ENCODE measurements around the gene WNT4.

- TF ChIP-seq POLR2A (IDR thresholded peaks at IDR 0.05; ENCODE audit: low read depth, low read length) (no peak), TAF1 (IDR thresholded peaks at IDR 0.05; ENCODE audit: borderline replicate concordance, low read depth, low read length) (no peak), POLR2AphosphoS5 (IDR thresholded peaks at IDR 0.05; ENCODE audit: low read depth, low read length) (no peak)
Observed at GRCh38 chr1:22122273-22123070, 20.4 kb downstream of the WNT4 start.
